ENCODE results near the gene SNX13.

SNX13 gene

DNA sequence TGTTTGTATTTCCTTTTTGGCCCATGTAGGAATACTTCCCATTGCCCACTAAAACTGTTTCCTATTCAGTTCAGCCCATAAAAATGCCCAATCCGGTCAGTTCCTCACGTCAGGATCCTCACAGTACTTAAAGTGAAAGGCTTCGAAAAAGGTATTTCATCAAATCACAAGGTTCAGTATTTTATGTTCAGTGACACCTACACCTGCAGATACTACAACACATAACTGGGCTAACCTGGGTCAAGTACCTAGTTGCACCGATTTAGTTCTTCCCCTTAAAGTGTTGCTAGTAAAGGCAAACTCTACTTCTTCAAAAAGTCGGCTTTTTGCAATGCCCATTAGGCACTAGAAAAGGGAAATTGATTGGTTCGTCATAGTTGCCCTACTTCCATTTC lies 1.1 kb downstream of the SNX13 start:
- no peak for DNase-seq (ENCODE audit: low read depth)
- H3K4me3 ChIP-seq (ENCODE audit: low read depth, low read length), result peak overlapping the region; percentile 90
- TF ChIP-seq, protein P1, sequence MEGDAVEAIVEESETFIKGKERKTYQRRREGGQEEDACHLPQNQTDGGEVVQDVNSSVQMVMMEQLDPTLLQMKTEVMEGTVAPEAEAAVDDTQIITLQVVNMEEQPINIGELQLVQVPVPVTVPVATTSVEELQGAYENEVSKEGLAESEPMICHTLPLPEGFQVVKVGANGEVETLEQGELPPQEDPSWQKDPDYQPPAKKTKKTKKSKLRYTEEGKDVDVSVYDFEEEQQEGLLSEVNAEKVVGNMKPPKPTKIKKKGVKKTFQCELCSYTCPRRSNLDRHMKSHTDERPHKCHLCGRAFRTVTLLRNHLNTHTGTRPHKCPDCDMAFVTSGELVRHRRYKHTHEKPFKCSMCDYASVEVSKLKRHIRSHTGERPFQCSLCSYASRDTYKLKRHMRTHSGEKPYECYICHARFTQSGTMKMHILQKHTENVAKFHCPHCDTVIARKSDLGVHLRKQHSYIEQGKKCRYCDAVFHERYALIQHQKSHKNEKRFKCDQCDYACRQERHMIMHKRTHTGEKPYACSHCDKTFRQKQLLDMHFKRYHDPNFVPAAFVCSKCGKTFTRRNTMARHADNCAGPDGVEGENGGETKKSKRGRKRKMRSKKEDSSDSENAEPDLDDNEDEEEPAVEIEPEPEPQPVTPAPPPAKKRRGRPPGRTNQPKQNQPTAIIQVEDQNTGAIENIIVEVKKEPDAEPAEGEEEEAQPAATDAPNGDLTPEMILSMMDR (IDR thresholded peaks at IDR 0.05; ENCODE audit: low read depth, low read length, missing control alignments), result no peak

DNA sequence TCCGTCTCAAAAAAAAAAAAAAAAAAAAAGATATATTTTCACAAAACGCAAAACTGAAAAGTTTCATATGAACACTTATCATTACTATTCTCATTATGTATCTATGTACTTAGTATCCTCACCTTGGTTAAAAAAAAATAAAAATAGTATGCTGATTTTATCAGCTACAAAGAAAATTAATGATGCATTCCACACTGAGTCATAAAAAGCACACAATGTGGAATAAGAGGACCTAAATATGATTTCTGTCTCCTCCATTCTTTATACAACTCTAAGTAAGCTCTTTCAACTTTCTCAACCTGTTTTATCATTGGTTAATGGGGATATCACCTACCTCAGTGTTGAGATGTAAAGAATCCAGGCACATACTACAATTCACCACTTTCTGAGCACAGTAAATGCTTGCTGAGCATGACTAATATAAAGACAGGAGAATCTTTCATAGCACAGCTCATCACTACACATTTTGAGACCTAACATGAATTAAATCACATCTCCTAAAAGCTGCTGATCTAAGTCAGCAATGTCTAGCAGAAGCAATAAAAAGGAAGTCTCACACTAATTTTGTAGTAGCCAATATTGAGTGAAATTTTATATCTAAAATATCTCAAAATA lies 2.7 kb downstream of the SNX13 start:
- H3K4me3 ChIP-seq (ENCODE audit: low read depth, low read length), result no peak overlapping the region; the same call in 1 of the 2 replicates
- TF ChIP-seq, protein P1 (IDR thresholded peaks at IDR 0.05; ENCODE audit: low read depth, low read length, missing control alignments), result no peak
- DNase-seq (ENCODE audit: low read depth), result no peak

DNA sequence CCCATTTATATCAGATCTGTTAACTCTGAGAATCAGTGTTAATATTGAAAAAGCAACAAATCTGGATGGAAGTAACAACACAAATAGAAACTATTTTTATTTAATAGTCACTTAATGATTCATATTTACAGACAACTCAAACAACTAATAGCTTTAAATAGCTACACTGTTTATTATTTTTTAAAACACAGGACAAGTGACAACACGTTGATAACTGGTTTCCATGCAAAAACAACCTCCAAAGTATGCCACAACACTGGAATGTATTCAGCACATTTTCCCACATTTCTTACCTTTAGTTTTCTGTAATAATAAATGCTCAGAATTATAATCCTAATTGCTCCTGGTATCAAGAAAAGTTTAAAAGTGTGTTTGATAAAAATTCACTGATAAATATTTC lies 4.0 kb downstream of the SNX13 start:
- no peak for DNase-seq (ENCODE audit: low read depth)
- no peak overlapping the region for H3K4me3 ChIP-seq (ENCODE audit: low read depth, low read length)
- TF ChIP-seq, protein P1 (IDR thresholded peaks at IDR 0.05; ENCODE audit: low read depth, low read length, missing control alignments), result no peak

DNA sequence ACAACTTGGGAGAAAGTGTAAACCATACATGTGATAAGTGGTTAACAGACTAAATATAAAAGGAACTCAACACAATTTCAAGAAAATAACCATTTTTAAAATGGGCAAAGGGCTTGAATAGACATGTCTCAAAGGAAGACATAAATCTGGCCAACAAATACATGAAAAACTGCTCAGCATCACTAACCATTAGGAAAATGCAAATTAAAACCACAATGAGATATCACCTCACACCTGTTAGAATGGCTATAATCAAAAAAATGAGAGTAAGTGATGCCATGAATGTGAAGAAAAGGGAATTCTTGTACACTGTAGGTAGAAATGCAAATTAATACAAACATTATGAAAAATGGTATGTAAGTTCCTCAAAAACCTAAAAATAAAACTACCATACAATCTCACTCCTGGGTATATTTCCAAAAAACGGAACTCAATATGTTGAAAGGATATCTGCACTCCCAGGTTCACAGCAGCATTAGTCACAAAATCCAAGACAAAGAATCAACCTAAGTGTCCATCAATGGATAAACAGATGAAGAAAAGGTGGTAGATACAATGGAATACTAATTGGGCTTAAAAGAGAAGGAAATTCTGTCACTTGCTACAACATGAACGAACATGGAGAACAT lies 5.6 kb downstream of the SNX13 start:
- H3K4me3 ChIP-seq (ENCODE audit: low read depth, low read length), result no peak overlapping the region
- DNase-seq (ENCODE audit: low read depth), result no peak
- TF ChIP-seq, protein P1 (IDR thresholded peaks at IDR 0.05; ENCODE audit: low read depth, low read length, missing control alignments), result no peak

DNA sequence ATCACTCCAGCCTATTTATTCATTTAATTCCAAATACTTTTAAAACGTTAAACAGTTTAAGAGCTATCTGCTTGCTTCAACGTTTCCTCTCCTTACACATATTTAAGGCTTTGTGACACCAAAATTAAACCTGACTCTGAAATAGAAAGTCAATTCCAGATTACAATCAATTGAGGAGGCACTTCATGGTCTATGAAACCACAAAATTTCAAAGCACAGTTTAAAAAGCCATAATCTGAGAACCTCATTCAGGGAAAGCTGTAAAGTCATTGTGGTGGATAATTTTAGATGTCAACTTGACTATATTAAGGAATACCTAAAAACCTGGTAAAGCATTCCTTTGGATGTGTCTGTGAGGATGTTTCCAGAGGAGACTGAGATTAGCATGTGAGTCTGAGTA lies 6.2 kb downstream of the SNX13 start:
- no peak for DNase-seq (ENCODE audit: low read depth)
- TF ChIP-seq, protein P1 (IDR thresholded peaks at IDR 0.05; ENCODE audit: low read depth, low read length, missing control alignments), result no peak
- no peak overlapping the region for H3K4me3 ChIP-seq (ENCODE audit: low read depth, low read length)

DNA sequence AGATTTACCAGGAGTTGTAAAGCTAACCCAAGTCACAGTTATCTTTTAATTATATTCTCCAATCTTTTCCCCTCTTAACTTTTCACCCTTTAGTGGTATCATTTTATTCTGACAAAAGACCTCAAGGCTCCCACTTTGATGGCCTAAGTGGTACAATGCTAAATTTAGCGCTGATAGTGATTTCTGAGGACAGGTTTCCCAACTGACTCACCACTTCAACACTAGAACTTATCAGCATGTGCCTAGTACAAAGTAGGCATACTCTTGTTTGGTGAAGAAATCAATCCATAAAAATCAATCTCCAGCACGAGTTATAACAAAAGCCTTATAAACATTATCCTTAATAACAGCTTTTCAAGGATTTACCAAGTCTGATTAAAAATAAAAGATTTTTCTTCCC lies 7.5 kb downstream of the SNX13 start:
- TF ChIP-seq, protein P1 (IDR thresholded peaks at IDR 0.05; ENCODE audit: low read depth, low read length, missing control alignments), result no peak

DNA sequence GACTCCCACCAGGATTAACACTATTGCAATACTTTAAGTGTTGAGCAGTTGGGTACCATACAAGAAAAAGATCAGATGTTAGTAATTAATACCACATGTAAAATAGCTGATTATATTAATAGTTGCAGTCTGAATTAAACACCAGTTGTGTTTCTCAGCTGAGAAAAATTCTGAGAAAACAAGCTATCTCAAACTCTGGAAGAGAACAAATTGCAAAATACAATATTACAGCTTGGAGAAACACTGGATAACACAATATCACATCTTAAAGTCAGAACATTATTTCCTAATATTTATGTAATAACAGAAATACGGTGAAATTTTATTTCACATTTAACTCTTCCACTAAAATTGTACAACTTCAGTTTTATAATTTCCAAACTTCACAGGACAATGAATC lies 9.2 kb downstream of the SNX13 start:
- no peak overlapping the region for H3K4me3 ChIP-seq (ENCODE audit: low read depth, low read length)
- TF ChIP-seq, protein P1 (IDR thresholded peaks at IDR 0.05; ENCODE audit: low read depth, low read length, missing control alignments), result no peak
- no peak for DNase-seq (ENCODE audit: low read depth)

More for the DNA sequence above, 7.5 kb downstream of the SNX13 start:
- DNase-seq (ENCODE audit: low read depth), result no peak
- no peak overlapping the region for H3K4me3 ChIP-seq (ENCODE audit: low read depth, low read length)

Measured in GM12864 (cell line).